HCT116 (cell line): ENCODE data around the gene CBFB. TPM values are rescaled to one million over a fixed set of nuclear protein-coding genes. Genes with fewer than 3 reads are reported as not detected.

ENCODE experiments used
- ATAC-seq: fragments of 200-7000 bp; cut with Tn5 transposase; 2 replicates; pipeline ENCODE4 v1.9.1; 2020; ENCODE audit warnings: mild to moderate bottlenecking, moderate library complexity
- BruUV-seq: library from RNA; stranded (reverse); fragments of 400-500 nt; replicated peaks from 2 replicates; lab custom pipeline; 2021; lab: Mats Ljungman, UMichigan
- CTCF ChIA-PET: fragments of 300-600 bp; sonication (Branson Sonifier 250); formaldehyde crosslinking; loops from one replicate; lab custom pipeline; 2021; ENCODE audit warnings: antibody characterized with exemption; lab: Charles Lee
- POLR2A ChIA-PET: fragments of 300-600, 350-600 bp; sonication (Branson Sonifier 250); formaldehyde crosslinking; loops from one replicate; lab custom pipeline; 2021; ENCODE audit warnings: antibody characterized with exemption; lab: Charles Lee
- RAD21 ChIA-PET, 2 experiments: fragments of 300-600 bp; sonication (Branson Sonifier 250); formaldehyde crosslinking; loops; one replicate each; lab custom pipeline; 2023; ENCODE audit warnings: low total read pairs in 2 of 2; ENCODE audit not compliant: uncharacterized antibody in 2 of 2, unreplicated experiment in 2 of 2, low non-redundant PET in 1 of 2; lab: Charles Lee
- DNase-seq: peaks from one replicate; pipeline ENCODE4 v3.0.0-alpha.2; 2010; ENCODE audit warnings: low read depth, low spot score
- H2AFZ ChIP-seq: fragments of 200-600 bp; shearing (Covaris generic), sonication (generic); 2 replicates; pipeline ENCODE4 v1.6.1; 2017; ENCODE audit warnings: low read depth, mixed run types, mixed read lengths, antibody characterized with exemption, low read length; ENCODE audit not compliant: poor library complexity, severe bottlenecking
- H3K27ac ChIP-seq: 2 replicates; pipeline ENCODE4 v1.5.1; 2012; ENCODE audit warnings: low read depth, low read length
- H3K27me3 ChIP-seq: fragments of 200-600 bp; sonication (generic); 2 replicates; pipeline ENCODE4 v1.6.1; 2016; ENCODE audit warnings: mixed run types, low read length, mixed read lengths; ENCODE audit not compliant: insufficient read depth
- H3K36me3 ChIP-seq, 2 experiments: fragments of 200-500 bp in 1 of 2; fragments of 200-600 bp in 1 of 2; sonication (Bioruptor generic) in 1 of 2; sonication (generic) in 1 of 2; 2 replicates each; pipeline versions ENCODE4 v1.5.1 to v1.6.1; 2014 to 2016; ENCODE audit warnings: low read length in 2 of 2, inconsistent platforms in 1 of 2, mixed read lengths in 1 of 2, mixed run types in 1 of 2; ENCODE audit not compliant: insufficient read depth in 2 of 2, control insufficient read depth in 1 of 2
- H3K4me1 ChIP-seq, 2 experiments: fragments of 200-600 bp in 1 of 2; sonication (generic) in 1 of 2; 2 replicates each; pipeline versions ENCODE4 v1.5.1 to v1.6.1; 2012 to 2017; ENCODE audit warnings: low read length in 2 of 2, inconsistent platforms in 1 of 2, mild to moderate bottlenecking in 1 of 2, mixed read lengths in 1 of 2, mixed run types in 1 of 2, moderate library complexity in 1 of 2; ENCODE audit not compliant: insufficient read depth in 2 of 2, control insufficient read depth in 1 of 2
- H3K4me2 ChIP-seq: fragments of 200-600 bp; sonication (generic); 2 replicates; pipeline ENCODE4 v1.6.1; 2017; ENCODE audit warnings: mixed run types, low read length, mixed read lengths
- H3K4me3 ChIP-seq, 2 experiments: fragments of 200-600 bp in 1 of 2; sonication (generic) in 1 of 2; replicated peaks in 1 of 2; 2 replicates each; pipeline ENCODE4 v1.5.1; 2011 to 2016; ENCODE audit warnings: low read length in 2 of 2, control low read depth in 1 of 2, low read depth in 1 of 2, mild to moderate bottlenecking in 1 of 2, mixed read lengths in 1 of 2, mixed run types in 1 of 2
- H3K79me2 ChIP-seq: fragments of 200-600 bp; sonication (generic); 2 replicates; pipeline ENCODE4 v1.6.1; 2017; ENCODE audit warnings: mild to moderate bottlenecking, mixed run types, low read length, moderate library complexity, mixed read lengths; ENCODE audit not compliant: insufficient read depth
- H3K9ac ChIP-seq: fragments of 200-600 bp; sonication (generic); 2 replicates; pipeline ENCODE4 v1.6.1; 2016; ENCODE audit warnings: low read length, mixed read lengths
- H3K9me2 ChIP-seq: fragments of 200-600 bp; sonication (generic), shearing (Covaris generic); 2 replicates; pipeline ENCODE4 v1.6.1; 2017; ENCODE audit warnings: mixed run types, mild to moderate bottlenecking, moderate library complexity; ENCODE audit not compliant: insufficient read depth
- H3K9me3 ChIP-seq, 2 experiments: fragments of 200-500 bp in 1 of 2; fragments of 200-600 bp in 1 of 2; sonication (Bioruptor generic) in 1 of 2; sonication (generic) in 1 of 2; 2 replicates each; pipeline ENCODE4 v1.6.1; 2014 to 2017; ENCODE audit warnings: low read length in 2 of 2, mixed read lengths in 2 of 2, inconsistent platforms in 1 of 2, low read depth in 1 of 2, mild to moderate bottlenecking in 1 of 2, mixed run types in 1 of 2, moderate library complexity in 1 of 2; ENCODE audit not compliant: control insufficient read depth in 1 of 2, insufficient read depth in 1 of 2
- H4K20me1 ChIP-seq: fragments of 200-600 bp; sonication (generic), shearing (Covaris generic); 2 replicates; pipeline ENCODE4 v1.6.1; 2017; ENCODE audit warnings: mixed run types, mild to moderate bottlenecking, moderate library complexity; ENCODE audit not compliant: insufficient read depth
- ATF3 ChIP-seq: IDR thresholded peaks from 2 replicates; pipeline ENCODE4 v1.6.1; 2012
- CEBPB ChIP-seq: IDR thresholded peaks from 2 replicates; pipeline ENCODE4 v1.6.1; 2012; ENCODE audit warnings: low read depth
- CTCF ChIP-seq, 3 experiments: fragments of 200-600 bp in 1 of 3; sonication (generic) in 1 of 3; IDR thresholded peaks in 2 of 3; conservative IDR thresholded peaks in 1 of 3; 2 replicates each; pipeline ENCODE4 v1.5.1; 2012 to 2017; ENCODE audit warnings: low read depth in 2 of 3, low read length in 2 of 3, antibody characterized with exemption in 1 of 3, borderline replicate concordance in 1 of 3, control low read depth in 1 of 3, mild to moderate bottlenecking in 1 of 3, mixed read lengths in 1 of 3, mixed run types in 1 of 3, moderate library complexity in 1 of 3; ENCODE audit not compliant: insufficient read depth in 1 of 3
- EGR1 ChIP-seq: IDR thresholded peaks from 2 replicates; pipeline ENCODE4 v1.6.1; 2012; ENCODE audit warnings: low read depth
- JUND ChIP-seq: IDR thresholded peaks from 2 replicates; pipeline ENCODE4 v1.6.1; 2012
- MAX ChIP-seq: IDR thresholded peaks from 2 replicates; pipeline ENCODE4 v1.6.1; 2012
- POLR2A ChIP-seq: IDR thresholded peaks from 2 replicates; pipeline ENCODE4 v1.7.0; 2011; ENCODE audit warnings: borderline replicate concordance; ENCODE audit not compliant: insufficient read depth, insufficient read length; ENCODE audit errors: extremely low read depth
- RAD21 ChIP-seq: IDR thresholded peaks from 2 replicates; pipeline ENCODE4 v1.6.1; 2012; ENCODE audit warnings: low read depth, mild to moderate bottlenecking
- REST ChIP-seq: IDR thresholded peaks from 2 replicates; pipeline ENCODE4 v1.6.1; 2012; ENCODE audit warnings: low read depth
- SP1 ChIP-seq: IDR thresholded peaks from 2 replicates; pipeline ENCODE4 v1.6.1; 2012; ENCODE audit warnings: low read depth
- YY1 ChIP-seq: IDR thresholded peaks from 2 replicates; pipeline ENCODE4 v1.6.1; 2011; ENCODE audit warnings: low read length, low read depth, moderate library complexity, mild to moderate bottlenecking; ENCODE audit not compliant: insufficient replicate concordance; ENCODE audit errors: extremely low read depth
- ZNF274 ChIP-seq: fragments of 200-500 bp; sonication (Bioruptor generic); IDR thresholded peaks from 2 replicates; pipeline ENCODE4 v1.6.1; 2014; ENCODE audit warnings: mild to moderate bottlenecking, low read depth, low read length, inconsistent platforms
- intact Hi-C: fragments of 100-400 bp; cut with micrococcal nuclease; formaldehyde crosslinking; loops from 2 replicates; pipeline ENCODE4 v1.10.0; 2022
- total RNA-seq: library from RNA; stranded (reverse); gene quantifications from one replicate; pipeline ENCODE4 v1.2.1, GENCODE V29; 2021; ENCODE audit not compliant: unreplicated experiment

Gene CBFB
- total RNA-seq, 1 experiment from 2014 or later: 101 TPM

GRCh38 chr16:67014634-67015312 is 14.2 kb upstream of the CBFB start:
- no peak for DNase-seq
- 0 out of 2 replicates have a peak, but pooled peaks have one; percentile 1 for ATAC-seq
- TF ChIP-seq YY1 (no peak), POLR2A (no peak), EGR1 (no peak), RAD21 (no peak), SP1 (no peak), MAX (no peak), JUND (no peak), ATF3 (no peak), CEBPB (no peak), REST (no peak), ZNF274 (no peak), CTCF (IDR thresholded peaks at IDR 0.05 in 2 of 3, conservative IDR thresholded peaks at IDR 0.05 in 1 of 3; ENCODE audit: borderline replicate concordance in 1 of 3, insufficient read depth in 1 of 3, low read depth in 2 of 3, low read length in 2 of 3) (no peak)
- Histone ChIP-seq H3K9me3 (no peaks in the 10 kb centered on the region), H3K27ac (peak overlapping the region; percentile 75), H4K20me1 (no peaks in the 10 kb centered on the region), H3K4me2 (peak overlapping the region; percentile 83), H3K4me1 (peaks cover 20 to 30% of the 10 kb centered on the region in 2 experiments), H3K9ac (peak overlapping the region; percentile 69), H2AFZ (no peak overlapping the region), H3K4me3 (peak overlapping the region; percentile 43 to 59), H3K79me2 (no peaks in the 10 kb centered on the region), H3K36me3 (no peaks in the 10 kb centered on the region), H3K27me3 (no peaks in the 10 kb centered on the region), H3K9me2 (no peaks in the 10 kb centered on the region)
- CTCF ChIA-PET: interaction anchor here (0.7 to 2.6 kb wide), 3 partner anchors 54 to 141 kb away, joined by 3 to 11 read pairs (median 9); partner anchors contain the start of gene CES3
- intact Hi-C loops: loop anchor here (1.0 to 2.0 kb wide), 5 partner anchors 37 to 159 kb away; no protein-coding TSS in a partner anchor
- RAD21 ChIA-PET: no interaction called here
- BruUV-seq: no TSS peak
- POLR2A ChIA-PET: no interaction called here
